IMR-90 (cell line): Measurements from ENCODE around the gene MCM8. TPM values are rescaled to one million over a fixed set of nuclear protein-coding genes. Genes with fewer than 3 reads are reported as not detected.

Experiments used
- ATAC-seq: fragments of 200-7000 bp; cut with Tn5 transposase; 2 replicates; pipeline ENCODE4 v1.9.1; 2020; ENCODE audit warnings: low read depth, mild to moderate bottlenecking, moderate library complexity
- BruUV-seq: library from RNA; stranded (reverse); fragments of 400-500 nt; replicated peaks from 2 replicates; lab custom pipeline; 2021; lab: Mats Ljungman, UMichigan
- CTCF ChIA-PET: fragments of 300-600 bp; formaldehyde crosslinking; extraction: SDS; loops from one replicate; lab custom pipeline; 2021; ENCODE audit warnings: antibody characterized with exemption; lab: Yijun Ruan, JAX
- POLR2A ChIA-PET: fragments of 300-600 bp; sonication (Branson Sonifier 250); formaldehyde crosslinking; loops from one replicate; lab custom pipeline; 2022; ENCODE audit warnings: antibody characterized with exemption; ENCODE audit not compliant: unreplicated experiment; lab: Charles Lee
- DNase-seq: peaks from one replicate; pipeline ENCODE4 v3.0.0; 2013
- H2AFZ ChIP-seq: replicated peaks from 2 replicates; pipeline ENCODE3; 2013; ENCODE audit warnings: low read length, mild to moderate bottlenecking; ENCODE audit not compliant: poor library complexity
- H2AK5ac ChIP-seq: 2 replicates; pipeline ENCODE4 v1.6.1; 2013; ENCODE audit warnings: low read depth, low read length, inconsistent platforms
- H2AK9ac ChIP-seq: replicated peaks from 2 replicates; pipeline ENCODE3; 2013; ENCODE audit warnings: mild to moderate bottlenecking, low read depth, low read length, moderate library complexity; ENCODE audit not compliant: poor library complexity
- H2BK120ac ChIP-seq: 2 replicates; pipeline ENCODE4 v1.6.1; 2013; ENCODE audit warnings: low read depth, low read length, inconsistent platforms
- H2BK15ac ChIP-seq: 3 replicates; pipeline ENCODE4 v1.6.1; 2013; ENCODE audit warnings: low read depth, low read length, inconsistent platforms
- H2BK20ac ChIP-seq: 2 replicates; pipeline ENCODE4 v1.6.1; 2013; ENCODE audit warnings: low read depth, mild to moderate bottlenecking, inconsistent platforms, low read length, moderate library complexity
- H2BK5ac ChIP-seq: 2 replicates; pipeline ENCODE4 v1.6.1; 2013; ENCODE audit warnings: mild to moderate bottlenecking, low read depth, low read length, inconsistent platforms; ENCODE audit not compliant: poor library complexity, severe bottlenecking
- H3K14ac ChIP-seq: replicated peaks from 2 replicates; pipeline ENCODE4 v1.6.1; 2013; ENCODE audit warnings: low read depth, low read length, inconsistent platforms
- H3K18ac ChIP-seq: 2 replicates; pipeline ENCODE4 v1.6.1; 2013; ENCODE audit warnings: low read depth, low read length, control low read depth
- H3K23ac ChIP-seq: 2 replicates; pipeline ENCODE4 v1.6.1; 2013; ENCODE audit warnings: low read depth, low read length, inconsistent platforms
- H3K27ac ChIP-seq: 2 replicates; pipeline ENCODE4 v1.5.1; 2013; ENCODE audit warnings: mild to moderate bottlenecking, control low read depth, low read length; ENCODE audit not compliant: insufficient read depth
- H3K27me3 ChIP-seq: 2 replicates; pipeline ENCODE4 v1.6.1; 2013; ENCODE audit warnings: low read length; ENCODE audit not compliant: control insufficient read depth, insufficient read depth
- H3K36me3 ChIP-seq: 2 replicates; pipeline ENCODE4 v1.6.1; 2013; ENCODE audit warnings: low read length, mixed read lengths; ENCODE audit not compliant: control insufficient read depth, insufficient read depth
- H3K4ac ChIP-seq: 2 replicates; pipeline ENCODE4 v1.6.1; 2013; ENCODE audit warnings: low read depth, low read length, inconsistent platforms
- H3K4me1 ChIP-seq: 2 replicates; pipeline ENCODE4 v1.6.1; 2013; ENCODE audit warnings: low read length, mixed read lengths; ENCODE audit not compliant: control insufficient read depth, insufficient read depth
- H3K4me2 ChIP-seq: 2 replicates; pipeline ENCODE4 v1.6.1; 2013; ENCODE audit warnings: low read depth, mild to moderate bottlenecking, control low read depth, low read length, moderate library complexity
- H3K4me3 ChIP-seq: 2 replicates; pipeline ENCODE4 v1.5.1; 2013; ENCODE audit warnings: low read depth, mild to moderate bottlenecking, control low read depth, low read length, moderate library complexity; ENCODE audit not compliant: insufficient read depth
- H3K56ac ChIP-seq: 2 replicates; pipeline ENCODE4 v1.6.1; 2013; ENCODE audit warnings: low read length, inconsistent platforms; ENCODE audit not compliant: insufficient read depth; ENCODE audit errors: extremely low read depth
- H3K79me1 ChIP-seq, 2 experiments: 2 replicates each; pipeline ENCODE4 v1.6.1; 2013; ENCODE audit warnings: low read length in 2 of 2, inconsistent platforms in 1 of 2, low read depth in 1 of 2
- H3K9ac ChIP-seq: 2 replicates; pipeline ENCODE4 v1.6.1; 2013; ENCODE audit warnings: low read depth, low read length, control low read depth
- H3K9me1 ChIP-seq: 2 replicates; pipeline ENCODE4 v1.6.1; 2013; ENCODE audit warnings: low read length, inconsistent platforms; ENCODE audit not compliant: insufficient read depth
- H3K9me3 ChIP-seq: 2 replicates; pipeline ENCODE4 v1.6.1; 2013; ENCODE audit warnings: low read length; ENCODE audit not compliant: control insufficient read depth, insufficient read depth
- H4K20me1 ChIP-seq: 2 replicates; pipeline ENCODE4 v1.6.1; 2013; ENCODE audit warnings: low read length, inconsistent platforms; ENCODE audit not compliant: insufficient read depth
- H4K5ac ChIP-seq: 2 replicates; pipeline ENCODE4 v1.6.1; 2013; ENCODE audit warnings: mild to moderate bottlenecking, low read depth, low read length, control low read depth
- H4K8ac ChIP-seq, 2 experiments: 2 replicates each; pipeline ENCODE4 v1.6.1; 2013; ENCODE audit warnings: low read depth in 2 of 2, low read length in 2 of 2, control low read depth in 1 of 2, inconsistent platforms in 1 of 2
- H4K91ac ChIP-seq: 2 replicates; pipeline ENCODE4 v1.6.1; 2013; ENCODE audit warnings: low read depth, low read length, inconsistent platforms; ENCODE audit not compliant: insufficient read depth
- BHLHE40 ChIP-seq: fragments of 150-350 bp; IDR thresholded peaks from 2 replicates; pipeline ENCODE4 v1.6.1; 2016; ENCODE audit warnings: mild to moderate bottlenecking, low read depth, low read length
- CEBPB ChIP-seq: IDR thresholded peaks from 2 replicates; pipeline ENCODE4 v1.6.1; 2012; ENCODE audit warnings: low read depth, low read length, improper control_type of control experiment
- CHD1 ChIP-seq: IDR thresholded peaks from 2 replicates; pipeline ENCODE4 v1.6.1; 2012; ENCODE audit warnings: low read depth, low read length, improper control_type of control experiment
- CTCF ChIP-seq: conservative IDR thresholded peaks from 2 replicates; pipeline ENCODE4 v1.5.1; 2012; ENCODE audit warnings: mild to moderate bottlenecking, low read depth, low read length, improper control_type of control experiment
- ELK1 ChIP-seq: fragments of 150-350 bp; IDR thresholded peaks from 2 replicates; pipeline ENCODE4 v1.6.1; 2016; ENCODE audit warnings: low read depth, mild to moderate bottlenecking, low read length, moderate library complexity, borderline replicate concordance
- FOS ChIP-seq: fragments of 150-350 bp; IDR thresholded peaks from 2 replicates; pipeline ENCODE4 v1.6.1; 2016; ENCODE audit warnings: low read depth, low read length
- MAFK ChIP-seq: IDR thresholded peaks from 2 replicates; pipeline ENCODE4 v1.6.1; 2012; ENCODE audit warnings: low read depth, low read length, improper control_type of control experiment
- MAZ ChIP-seq: IDR thresholded peaks from 2 replicates; pipeline ENCODE4 v1.6.1; 2012; ENCODE audit warnings: low read depth, mild to moderate bottlenecking, low read length, improper control_type of control experiment, moderate library complexity, borderline replicate concordance
- MXI1 ChIP-seq: IDR thresholded peaks from 2 replicates; pipeline ENCODE4 v1.6.1; 2012; ENCODE audit warnings: low read depth, mild to moderate bottlenecking, low read length, moderate library complexity, borderline replicate concordance
- NFE2L2 ChIP-seq: fragments of 150-350 bp; IDR thresholded peaks from 2 replicates; pipeline ENCODE4 v1.6.1; 2016; ENCODE audit warnings: low read depth, mild to moderate bottlenecking, low read length
- POLR2A ChIP-seq: IDR thresholded peaks from 2 replicates; pipeline ENCODE4 v1.6.1; 2012; ENCODE audit warnings: mild to moderate bottlenecking, low read depth, low read length
- RAD21 ChIP-seq: IDR thresholded peaks from 2 replicates; pipeline ENCODE4 v1.6.1; 2012; ENCODE audit warnings: low read length, improper control_type of control experiment
- RCOR1 ChIP-seq: IDR thresholded peaks from 2 replicates; pipeline ENCODE4 v1.6.1; 2012; ENCODE audit warnings: mild to moderate bottlenecking, low read length, improper control_type of control experiment; ENCODE audit not compliant: insufficient replicate concordance
- RFX5 ChIP-seq: IDR thresholded peaks from 2 replicates; pipeline ENCODE4 v1.8.0; 2012; ENCODE audit warnings: low read depth, mild to moderate bottlenecking, low read length, moderate library complexity
- SMC3 ChIP-seq: fragments of 150-350 bp; IDR thresholded peaks from 2 replicates; pipeline ENCODE4 v1.6.1; 2016; ENCODE audit warnings: low read depth, mild to moderate bottlenecking, antibody characterized with exemption, low read length, moderate library complexity
- USF2 ChIP-seq: fragments of 150-350 bp; IDR thresholded peaks from 2 replicates; pipeline ENCODE4 v1.6.1; 2017; ENCODE audit warnings: mild to moderate bottlenecking, antibody characterized with exemption, low read length, low read depth
- WGBS, 2 experiments: methylation state at CpG; one replicate each; pipeline versions ENCODE4 v1.1.5 to v1.1.7; 2013; ENCODE audit warnings: missing lambda C conversion rate in 2 of 2; ENCODE audit not compliant: insufficient read length in 1 of 2; ENCODE audit errors: extremely low coverage in 2 of 2; 5-methylcytosine and 5-hydroxymethylcytosine counted together
- dilution Hi-C: fragments of 300-500 bp; cut with HindIII; formaldehyde crosslinking; loops from one replicate; pipeline ENCODE4 v1.14.3; 2018; ENCODE audit warnings: low sequenced_read_pairs; ENCODE audit not compliant: unreplicated experiment
- in situ Hi-C: fragments of 300-500 bp; cut with MboI; formaldehyde crosslinking; loops from 3 replicates; pipeline ENCODE4 v1.14.3; 2019; ENCODE audit warnings: low sequenced_read_pairs, inconsistent platforms, mixed read lengths
- intact Hi-C: fragments of 100-400 bp; cut with micrococcal nuclease; formaldehyde crosslinking; loops from 2 replicates; pipeline ENCODE4 v1.10.0; 2022
- polyA plus RNA-seq, 3 experiments: library from polyadenylated mRNA; depleted of rRNA; stranded (reverse); fragments of >200 nt; gene quantifications; 2 replicates each; pipeline ENCODE4 v1.2.3, GENCODE V29; 2012; ENCODE audit warnings: low replicate concordance in 1 of 3
- total RNA-seq: library from RNA; depleted of rRNA; stranded (reverse); fragments of >200 nt; gene quantifications from 2 replicates; pipeline ENCODE4 v1.2.3, GENCODE V29; 2012

MCM8 gene
- total and polyA plus RNA-seq, 2 of the 4 experiments (the other 2 are of a cell fraction): 4.2 to 11.5 TPM

GRCh38 chr20:5914859-5915258 lies 35.6 kb upstream of the MCM8 start:
- H2AFZ ChIP-seq: no peak overlapping the region
- H2BK5ac ChIP-seq: no peak overlapping the region
- no peaks in the 10 kb centered on the region for H3K9me3 ChIP-seq
- no peak overlapping the region for H3K9ac ChIP-seq
- peaks cover 5% of the 10 kb centered on the region for H3K4me1 ChIP-seq
- no peak overlapping the region for H3K56ac ChIP-seq
- ChIA-PET CTCF (no interaction called here), POLR2A (no interaction called here)
- H3K18ac ChIP-seq: no peak overlapping the region
- H2AK5ac ChIP-seq: no peak overlapping the region
- no CpG with 5 or more reads among the region's 1 CpG for WGBS, 2 experiments
- H3K14ac ChIP-seq: no peak overlapping the region
- no peak overlapping the region for H2AK9ac ChIP-seq
- no peaks in the 10 kb centered on the region for H3K79me1 ChIP-seq
- ATAC-seq: no peak
- in situ Hi-C loops (no loop called here), intact Hi-C loops (no loop called here), dilution Hi-C loops (no loop called here)
- H3K4ac ChIP-seq: no peak overlapping the region
- H3K27ac ChIP-seq: no peak overlapping the region
- H3K27me3 ChIP-seq: peaks cover 6% of the 10 kb centered on the region
- H2BK15ac ChIP-seq: no peak overlapping the region
- H4K91ac ChIP-seq: no peak overlapping the region
- H4K20me1 ChIP-seq: peaks cover 4% of the 10 kb centered on the region; the same call in 1 of the 2 replicates
- no peak overlapping the region for H2BK20ac ChIP-seq
- no peak overlapping the region for H2BK120ac ChIP-seq
- no peak for TF ChIP-seq NFE2L2
- TF ChIP-seq CEBPB: no peak
- no peak for TF ChIP-seq CTCF
- no peak for TF ChIP-seq RCOR1
- TF ChIP-seq MXI1: no peak
- no peak for TF ChIP-seq MAZ
- no peak for TF ChIP-seq USF2
- no peak for TF ChIP-seq RFX5
- no peak for TF ChIP-seq FOS
- no peak for TF ChIP-seq SMC3
- TF ChIP-seq ELK1: no peak
- TF ChIP-seq POLR2A: no peak
- TF ChIP-seq CHD1: no peak
- no peak for TF ChIP-seq BHLHE40
- TF ChIP-seq RAD21: no peak
- TF ChIP-seq MAFK: no peak
- BruUV-seq: no TSS peak
- H3K9me1 ChIP-seq: 0 out of 2 replicates have a peak, but pooled peaks cover 4% of the 10 kb centered on the region
- no peak overlapping the region for H3K23ac ChIP-seq
- H3K4me2 ChIP-seq: no peak overlapping the region
- no peak overlapping the region for H4K8ac ChIP-seq
- no peak overlapping the region for H4K5ac ChIP-seq
- no peak overlapping the region for H3K4me3 ChIP-seq
- no peak for DNase-seq
- H3K36me3 ChIP-seq: no peaks in the 10 kb centered on the region
